Glutamatergic neuron (in vitro differentiated cells): ENCODE data around the gene SLC5A12. TPM values are rescaled to one million over a fixed set of nuclear protein-coding genes. Genes with fewer than 3 reads are reported as not detected.

Source experiments
- DNase-seq: peaks from one replicate; pipeline ENCODE4 v3.0.0; 2022
- H3K27ac Mint-ChIP-seq: one replicate; pipeline ENCODE4 v1.8.0; 2020; ENCODE audit warnings: mild to moderate bottlenecking, mixed read lengths, inconsistent platforms; ENCODE audit not compliant: unreplicated experiment
- H3K27me3 Mint-ChIP-seq: one replicate; pipeline ENCODE4 v1.8.0; 2020; ENCODE audit warnings: mild to moderate bottlenecking, moderate library complexity, mixed read lengths, inconsistent platforms; ENCODE audit not compliant: unreplicated experiment
- H3K36me3 Mint-ChIP-seq: one replicate; pipeline ENCODE4 v1.8.0; 2020; ENCODE audit warnings: mild to moderate bottlenecking, mixed read lengths, inconsistent platforms; ENCODE audit not compliant: unreplicated experiment
- H3K4me1 Mint-ChIP-seq: one replicate; pipeline ENCODE4 v1.8.0; 2020; ENCODE audit warnings: mild to moderate bottlenecking, low read depth, mixed read lengths, inconsistent platforms; ENCODE audit not compliant: unreplicated experiment
- H3K4me3 Mint-ChIP-seq: one replicate; pipeline ENCODE4 v1.8.0; 2020; ENCODE audit warnings: mild to moderate bottlenecking, mixed read lengths, inconsistent platforms; ENCODE audit not compliant: unreplicated experiment
- H3K9me3 Mint-ChIP-seq: one replicate; pipeline ENCODE4 v1.8.0; 2020; ENCODE audit warnings: mild to moderate bottlenecking, moderate library complexity, mixed read lengths, inconsistent platforms; ENCODE audit not compliant: unreplicated experiment
- CTCF ChIP-seq: fragments of 200-600 bp; sonication (generic); IDR thresholded peaks from one replicate; pipeline ENCODE4 v1.5.0; 2021; ENCODE audit not compliant: partially characterized antibody, unreplicated experiment
- total RNA-seq: library from RNA; stranded (reverse); fragmentation: NEBNext Ultra II Directional; extraction: Animal tissue kit (Norgen Biotek cat#: 25700); gene quantifications from one replicate; pipeline ENCODE4 v1.2.1, GENCODE V29; 2021; ENCODE audit not compliant: unreplicated experiment

The SLC5A12 gene
- total RNA-seq, 1 donor from 2014 or later = 0.66 TPM

GRCh38 chr11:26688701-26689100 lies 33.2 kb downstream of the SLC5A12 start:
- no peak overlapping the region for H3K27ac Mint-ChIP-seq
- no peaks in the 10 kb centered on the region for H3K27me3 Mint-ChIP-seq
- H3K9me3 Mint-ChIP-seq = no peaks in the 10 kb centered on the region
- no peaks in the 10 kb centered on the region for H3K36me3 Mint-ChIP-seq
- DNase-seq = no peak
- TF ChIP-seq CTCF = no peak
- no peak overlapping the region for H3K4me3 Mint-ChIP-seq
- no peaks in the 10 kb centered on the region for H3K4me1 Mint-ChIP-seq

GRCh38 chr11:26687351-26687750 lies 34.5 kb downstream of the SLC5A12 start:
- TF ChIP-seq CTCF = no peak
- Mint-ChIP-seq H3K4me3 (no peak overlapping the region), H3K36me3 (no peaks in the 10 kb centered on the region), H3K9me3 (no peaks in the 10 kb centered on the region), H3K4me1 (no peaks in the 10 kb centered on the region), H3K27ac (no peak overlapping the region), H3K27me3 (no peaks in the 10 kb centered on the region)
- no peak for DNase-seq

GRCh38 chr11:26677566-26677965 lies 44.3 kb downstream of the SLC5A12 start:
- Mint-ChIP-seq H3K27me3 (peaks cover 2% of the 10 kb centered on the region), H3K4me1 (no peaks in the 10 kb centered on the region), H3K36me3 (no peaks in the 10 kb centered on the region), H3K9me3 (no peaks in the 10 kb centered on the region), H3K27ac (no peak overlapping the region), H3K4me3 (no peak overlapping the region)
- DNase-seq = no peak
- no peak for TF ChIP-seq CTCF

- DNase-seq = no peak
- no peak overlapping the region for H3K27ac Mint-ChIP-seq
- H3K36me3 Mint-ChIP-seq = no peaks in the 10 kb centered on the region
- no peaks in the 10 kb centered on the region for H3K4me1 Mint-ChIP-seq
- TF ChIP-seq CTCF = no peak
- H3K27me3 Mint-ChIP-seq = peaks cover 2% of the 10 kb centered on the region
- no peaks in the 10 kb centered on the region for H3K9me3 Mint-ChIP-seq
- H3K4me3 Mint-ChIP-seq = no peak overlapping the region
Observed at GRCh38 chr11:26676641-26677040, 45.2 kb downstream of the SLC5A12 start.

GRCh38 chr11:26675233-26675928 lies 46.5 kb downstream of the SLC5A12 start:
- TF ChIP-seq CTCF = no peak
- no peaks in the 10 kb centered on the region for H3K9me3 Mint-ChIP-seq
- no peak overlapping the region for H3K27ac Mint-ChIP-seq
- no peaks in the 10 kb centered on the region for H3K36me3 Mint-ChIP-seq
- no peak overlapping the region for H3K4me3 Mint-ChIP-seq
- no peak for DNase-seq
- H3K27me3 Mint-ChIP-seq = peaks cover 2% of the 10 kb centered on the region
- H3K4me1 Mint-ChIP-seq = no peaks in the 10 kb centered on the region
